ENCODE measurements around the gene CCDC57.

CCDC57 gene

GRCh38 chr17:82127704-82128103, 84.9 kb downstream of the CCDC57 start:
- H3K36me3 ChIP-seq (ENCODE audit: insufficient read depth, low read length) = no peaks in the 10 kb centered on the region
- H3K27me3 ChIP-seq (ENCODE audit: insufficient read depth, low read length) = no peaks in the 10 kb centered on the region
- H2AFZ ChIP-seq (ENCODE audit: low read length, unreplicated experiment) = no peak overlapping the region
- no peak overlapping the region for H3K27ac ChIP-seq (ENCODE audit: low read depth, low read length)
- H3K79me2 ChIP-seq (ENCODE audit: control insufficient read depth, insufficient read depth, low read length, unreplicated experiment) = no peaks in the 10 kb centered on the region
- no peak overlapping the region for H3K4me3 ChIP-seq (ENCODE audit: low read depth, low read length)
- H3K4me1 ChIP-seq (ENCODE audit: control insufficient read depth, insufficient read depth, low read length, unreplicated experiment) = no peaks in the 10 kb centered on the region

- H3K79me2 ChIP-seq (ENCODE audit: control insufficient read depth, insufficient read depth, low read length, unreplicated experiment) = no peaks in the 10 kb centered on the region
- no peaks in the 10 kb centered on the region for H3K4me1 ChIP-seq (ENCODE audit: control insufficient read depth, insufficient read depth, low read length, unreplicated experiment)
- H2AFZ ChIP-seq (ENCODE audit: low read length, unreplicated experiment) = no peak overlapping the region
- no peaks in the 10 kb centered on the region for H3K27me3 ChIP-seq (ENCODE audit: insufficient read depth, low read length)
- no peak overlapping the region for H3K27ac ChIP-seq (ENCODE audit: low read depth, low read length)
- no peak overlapping the region for H3K4me3 ChIP-seq (ENCODE audit: low read depth, low read length)
- H3K36me3 ChIP-seq (ENCODE audit: insufficient read depth, low read length) = no peaks in the 10 kb centered on the region
These were observed 85.4 kb downstream of the CCDC57 start for GRCh38 chr17:82127315-82127595.

GRCh38 chr17:82126556-82127314, 85.9 kb downstream of the CCDC57 start:
- Histone ChIP-seq H3K79me2 (ENCODE audit: control insufficient read depth, insufficient read depth, low read length, unreplicated experiment) (no peaks in the 10 kb centered on the region), H3K27ac (ENCODE audit: low read depth, low read length) (no peak overlapping the region)

GRCh38 chr17:82124101-82124500, 88.5 kb downstream of the CCDC57 start:
- Histone ChIP-seq H3K4me1 (ENCODE audit: control insufficient read depth, insufficient read depth, low read length, unreplicated experiment) (no peaks in the 10 kb centered on the region), H3K4me3 (ENCODE audit: low read depth, low read length) (no peak overlapping the region), H3K36me3 (ENCODE audit: insufficient read depth, low read length) (no peaks in the 10 kb centered on the region), H3K27me3 (ENCODE audit: insufficient read depth, low read length) (no peaks in the 10 kb centered on the region), H3K27ac (ENCODE audit: low read depth, low read length) (no peak overlapping the region), H3K79me2 (ENCODE audit: control insufficient read depth, insufficient read depth, low read length, unreplicated experiment) (no peaks in the 10 kb centered on the region), H2AFZ (ENCODE audit: low read length, unreplicated experiment) (no peak overlapping the region)

More at GRCh38 chr17:82126556-82127314, 85.9 kb downstream of the CCDC57 start:
- H3K4me1 ChIP-seq (ENCODE audit: control insufficient read depth, insufficient read depth, low read length, unreplicated experiment) = no peaks in the 10 kb centered on the region
- H2AFZ ChIP-seq (ENCODE audit: low read length, unreplicated experiment) = no peak overlapping the region
- H3K4me3 ChIP-seq (ENCODE audit: low read depth, low read length) = no peak overlapping the region
- H3K36me3 ChIP-seq (ENCODE audit: insufficient read depth, low read length) = no peaks in the 10 kb centered on the region
- no peaks in the 10 kb centered on the region for H3K27me3 ChIP-seq (ENCODE audit: insufficient read depth, low read length)

- Histone ChIP-seq H3K36me3 (ENCODE audit: insufficient read depth, low read length) (no peaks in the 10 kb centered on the region), H3K27ac (ENCODE audit: low read depth, low read length) (no peak overlapping the region), H2AFZ (ENCODE audit: low read length, unreplicated experiment) (no peak overlapping the region), H3K79me2 (ENCODE audit: control insufficient read depth, insufficient read depth, low read length, unreplicated experiment) (no peaks in the 10 kb centered on the region), H3K27me3 (ENCODE audit: insufficient read depth, low read length) (no peaks in the 10 kb centered on the region), H3K4me1 (ENCODE audit: control insufficient read depth, insufficient read depth, low read length, unreplicated experiment) (no peaks in the 10 kb centered on the region), H3K4me3 (ENCODE audit: low read depth, low read length) (no peak overlapping the region)
These were observed 90.7 kb downstream of the CCDC57 start for GRCh38 chr17:82121660-82122629.

- no peaks in the 10 kb centered on the region for H3K4me1 ChIP-seq (ENCODE audit: control insufficient read depth, insufficient read depth, low read length, unreplicated experiment)
- no peaks in the 10 kb centered on the region for H3K79me2 ChIP-seq (ENCODE audit: control insufficient read depth, insufficient read depth, low read length, unreplicated experiment)
- H3K27me3 ChIP-seq (ENCODE audit: insufficient read depth, low read length) = no peaks in the 10 kb centered on the region
- no peaks in the 10 kb centered on the region for H3K36me3 ChIP-seq (ENCODE audit: insufficient read depth, low read length)
- H3K27ac ChIP-seq (ENCODE audit: low read depth, low read length) = no peak overlapping the region
- H2AFZ ChIP-seq (ENCODE audit: low read length, unreplicated experiment) = no peak overlapping the region
- H3K4me3 ChIP-seq (ENCODE audit: low read depth, low read length) = no peak overlapping the region
These were observed 91.4 kb downstream of the CCDC57 start for GRCh38 chr17:82121246-82121645.

- no peak overlapping the region for H3K4me3 ChIP-seq (ENCODE audit: low read depth, low read length)
- H3K27ac ChIP-seq (ENCODE audit: low read depth, low read length) = no peak overlapping the region
- H2AFZ ChIP-seq (ENCODE audit: low read length, unreplicated experiment) = no peak overlapping the region
- H3K36me3 ChIP-seq (ENCODE audit: insufficient read depth, low read length) = no peaks in the 10 kb centered on the region
- H3K4me1 ChIP-seq (ENCODE audit: control insufficient read depth, insufficient read depth, low read length, unreplicated experiment) = no peaks in the 10 kb centered on the region
- no peaks in the 10 kb centered on the region for H3K79me2 ChIP-seq (ENCODE audit: control insufficient read depth, insufficient read depth, low read length, unreplicated experiment)
- no peaks in the 10 kb centered on the region for H3K27me3 ChIP-seq (ENCODE audit: insufficient read depth, low read length)
These were observed 92.5 kb downstream of the CCDC57 start for GRCh38 chr17:82120148-82120547.

GRCh38 chr17:82118815-82119380, 93.7 kb downstream of the CCDC57 start:
- H3K27me3 ChIP-seq (ENCODE audit: insufficient read depth, low read length) = no peaks in the 10 kb centered on the region
- no peak overlapping the region for H2AFZ ChIP-seq (ENCODE audit: low read length, unreplicated experiment)
- no peaks in the 10 kb centered on the region for H3K79me2 ChIP-seq (ENCODE audit: control insufficient read depth, insufficient read depth, low read length, unreplicated experiment)
- H3K36me3 ChIP-seq (ENCODE audit: insufficient read depth, low read length) = no peaks in the 10 kb centered on the region
- H3K27ac ChIP-seq (ENCODE audit: low read depth, low read length) = no peak overlapping the region
- H3K4me1 ChIP-seq (ENCODE audit: control insufficient read depth, insufficient read depth, low read length, unreplicated experiment) = no peaks in the 10 kb centered on the region
- H3K4me3 ChIP-seq (ENCODE audit: low read depth, low read length) = no peak overlapping the region

- no peak overlapping the region for H3K27ac ChIP-seq (ENCODE audit: low read depth, low read length)
- H3K4me3 ChIP-seq (ENCODE audit: low read depth, low read length) = no peak overlapping the region
- H3K4me1 ChIP-seq (ENCODE audit: control insufficient read depth, insufficient read depth, low read length, unreplicated experiment) = no peaks in the 10 kb centered on the region
- no peaks in the 10 kb centered on the region for H3K79me2 ChIP-seq (ENCODE audit: control insufficient read depth, insufficient read depth, low read length, unreplicated experiment)
- H3K36me3 ChIP-seq (ENCODE audit: insufficient read depth, low read length) = no peaks in the 10 kb centered on the region
- no peaks in the 10 kb centered on the region for H3K27me3 ChIP-seq (ENCODE audit: insufficient read depth, low read length)
- H2AFZ ChIP-seq (ENCODE audit: low read length, unreplicated experiment) = no peak overlapping the region
These were observed 94.4 kb downstream of the CCDC57 start for GRCh38 chr17:82118168-82118814.

Data from ACC112 (cell line).